Hindlimb muscle (tissue), 1 donor: ENCODE results near the gene AP3D1. TPM values are rescaled to one million over a fixed set of nuclear protein-coding genes. Genes with fewer than 3 reads are reported as not detected.
A peak's percentile ranks its signal among the peaks of the same experiment; 100 is the strongest.
"Not testable (repeated sequence)": the region's sequence is repeated elsewhere in the genome, so short reads cannot be mapped to it uniquely, and the experiment has no call there.

ENCODE experiments used
- DNase-seq: peaks from one replicate; pipeline ENCODE4 v3.0.0-alpha.2; 2013
- polyA plus RNA-seq: library from polyadenylated mRNA; unstranded; fragments of 120-200 nt; gene quantifications from one replicate; pipeline ENCODE4 v1.2.1, GENCODE V29; 2013; ENCODE audit not compliant: insufficient read length

The AP3D1 gene
- polyA plus RNA-seq, 1 donor, result 66.5 TPM

DNA sequence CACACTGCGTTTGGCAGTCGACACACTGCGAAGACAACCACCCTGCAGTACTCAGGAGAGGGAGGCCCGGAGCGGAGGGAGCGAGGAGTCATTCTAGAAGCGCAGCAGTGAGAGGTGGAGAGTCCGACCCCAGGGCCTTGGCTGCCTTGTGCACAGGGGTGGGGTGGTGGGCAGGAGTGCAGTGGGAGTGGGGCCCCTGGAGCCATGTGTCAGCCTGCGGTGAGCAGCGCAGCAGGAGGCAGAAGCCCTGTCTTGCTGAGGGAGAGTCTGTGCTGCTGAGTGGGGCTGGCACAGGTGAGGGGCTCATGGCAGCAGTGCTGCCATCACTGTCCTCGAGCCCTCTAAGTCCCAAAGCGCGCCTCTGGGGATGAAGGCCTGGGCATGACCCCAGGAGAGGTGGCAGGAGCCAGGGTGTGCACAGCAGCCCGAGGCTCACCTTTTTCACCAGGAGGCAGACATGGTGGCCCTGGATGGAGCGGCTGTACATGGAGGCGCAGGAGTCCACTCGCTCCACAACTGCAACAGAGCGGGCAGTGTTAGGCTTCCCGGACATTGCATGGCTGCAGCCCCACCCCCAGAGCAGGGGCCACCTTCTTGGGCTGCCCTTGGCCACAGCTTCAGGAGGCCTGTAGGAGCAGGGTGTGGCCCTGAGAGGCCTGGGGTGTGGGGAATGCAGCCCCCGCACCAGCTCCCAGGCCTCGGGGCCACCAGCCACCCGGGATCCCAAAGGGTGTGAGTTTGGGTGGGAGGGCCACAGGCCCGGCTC, 42.9 kb downstream of the AP3D1 start:
- DNase-seq, result no peak

DNA sequence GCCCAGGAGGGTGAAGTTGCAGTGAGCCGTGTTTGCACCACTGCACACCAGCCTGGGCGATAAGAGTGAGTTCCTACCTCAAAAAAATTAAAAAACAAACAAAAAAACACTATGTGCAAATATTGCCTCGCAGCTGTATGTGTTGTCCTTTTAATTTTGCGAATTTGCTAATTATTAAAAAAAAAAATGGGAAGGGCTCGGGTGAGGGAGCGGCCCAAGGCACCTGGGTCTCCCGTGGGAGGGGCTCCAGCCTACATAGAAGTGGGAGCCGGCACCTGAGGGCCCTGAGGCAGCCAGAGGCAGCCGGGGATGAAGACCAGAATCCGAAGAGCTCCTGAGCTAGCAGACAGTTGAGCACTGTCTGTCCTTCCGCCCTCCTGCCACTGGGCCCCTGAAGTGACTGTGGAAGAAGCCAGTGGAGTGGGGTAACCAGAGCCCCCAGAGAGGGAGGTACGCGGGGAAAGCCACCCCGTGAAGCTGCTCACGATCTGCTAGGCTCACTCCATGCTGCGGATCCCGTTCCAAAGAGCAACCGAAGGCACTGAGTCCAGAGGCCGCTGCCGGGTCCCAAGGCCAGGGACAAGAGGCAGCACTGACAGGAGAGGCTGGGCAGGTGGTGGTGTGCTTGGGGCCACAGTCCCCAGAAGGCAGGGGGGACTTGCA, 48.2 kb downstream of the AP3D1 start:
- DNase-seq, result no peak

DNA sequence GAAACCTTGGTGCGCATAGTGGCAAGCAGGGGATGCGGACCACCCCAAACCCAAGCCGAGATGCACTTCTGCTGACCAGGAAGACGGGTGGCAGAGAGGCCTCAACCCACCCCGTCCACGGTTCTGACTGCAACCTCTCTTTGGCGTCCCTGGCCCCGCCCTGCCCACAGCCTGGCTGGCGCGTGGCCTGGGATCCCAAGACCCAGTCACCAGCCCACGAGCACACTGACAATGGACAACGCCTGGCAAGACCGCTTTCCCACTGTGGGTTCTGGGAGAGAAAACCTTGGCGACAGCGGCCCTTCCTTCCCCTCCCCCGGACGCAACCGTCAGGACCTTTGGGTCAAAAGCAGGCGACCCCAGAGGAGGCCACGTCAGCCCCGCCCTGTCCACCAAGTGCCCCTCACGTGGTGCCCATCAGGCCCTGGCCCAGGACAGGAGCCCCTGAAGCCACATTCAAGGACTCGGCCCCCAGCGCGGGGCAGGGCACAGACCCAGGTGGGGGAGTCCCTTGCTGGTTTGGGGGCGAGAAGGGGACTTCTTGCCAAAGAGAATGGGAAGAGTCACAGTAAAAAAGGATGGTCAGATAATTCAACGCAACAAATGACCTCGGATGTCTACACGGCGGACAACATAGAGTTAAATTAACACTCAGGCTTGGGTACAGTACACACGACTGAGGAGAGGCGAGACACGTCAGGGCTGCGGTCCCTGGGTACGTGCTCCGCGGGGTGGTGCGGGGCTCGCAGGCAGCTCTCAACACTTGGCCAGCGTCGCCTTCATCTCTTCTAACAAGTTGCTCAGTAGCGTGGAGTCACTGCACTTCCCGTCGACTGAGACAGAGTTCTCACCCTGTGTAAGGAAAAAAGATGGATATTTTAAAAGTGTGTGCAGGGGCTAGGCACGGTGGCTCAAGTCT, 49.7 kb downstream of the AP3D1 start:
- DNase-seq, result no peak

DNA sequence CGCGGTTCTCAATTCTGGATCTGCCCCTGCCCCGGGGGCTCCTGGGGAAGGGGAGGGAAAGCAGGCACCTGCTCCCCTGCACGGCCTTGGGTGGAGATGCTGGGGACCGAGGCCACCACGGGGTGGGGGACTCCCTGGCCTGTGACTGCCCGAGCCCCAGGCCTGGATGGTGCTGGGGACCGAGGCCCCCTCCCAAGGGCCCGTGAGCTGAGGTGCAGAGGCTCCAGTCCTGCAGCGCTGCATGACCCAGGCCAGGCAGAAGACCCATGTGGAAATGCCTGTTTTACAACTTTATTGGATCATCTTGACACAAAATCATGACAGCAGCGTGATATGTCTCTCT, 50.7 kb downstream of the AP3D1 start:
- DNase-seq, result no peak

DNA sequence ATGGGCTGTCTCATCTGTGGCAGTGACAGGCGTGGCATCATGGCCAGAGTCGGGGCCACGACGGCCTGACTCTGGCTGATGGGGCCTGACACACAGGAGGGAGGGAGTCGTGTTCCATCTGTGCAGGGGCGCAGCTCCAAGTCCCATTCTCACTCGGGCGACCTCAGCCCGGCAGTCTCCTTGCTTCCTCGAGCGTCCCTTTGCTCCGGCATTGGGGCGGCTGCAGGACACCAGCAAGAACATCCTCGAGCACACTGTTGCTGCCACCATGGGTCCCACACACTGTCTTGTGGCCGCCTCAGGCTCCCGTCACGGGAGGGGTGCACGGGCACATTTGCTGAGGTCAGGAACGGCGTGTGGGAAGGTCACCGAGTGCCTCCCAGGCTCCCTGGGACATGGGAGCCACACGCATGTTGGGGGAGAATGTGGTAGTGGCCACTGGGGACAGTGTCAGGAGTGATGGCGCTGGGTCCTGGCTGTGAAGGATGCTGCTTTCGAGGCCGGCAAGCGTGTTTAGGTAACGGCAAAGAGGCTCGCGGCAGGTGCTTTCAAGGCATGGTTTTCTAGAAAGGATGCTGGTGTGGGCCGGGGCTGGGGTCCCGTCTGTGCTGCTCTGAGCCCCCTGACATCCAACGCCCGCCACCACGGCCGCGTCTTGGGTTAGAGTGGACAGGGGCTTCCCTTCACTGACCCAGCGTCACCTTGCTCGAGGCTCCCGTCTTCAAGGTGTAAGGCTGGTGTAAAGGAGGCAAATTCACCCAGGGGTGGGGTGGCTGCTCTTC, 51.2 kb downstream of the AP3D1 start:
- DNase-seq, result no peak

DNA sequence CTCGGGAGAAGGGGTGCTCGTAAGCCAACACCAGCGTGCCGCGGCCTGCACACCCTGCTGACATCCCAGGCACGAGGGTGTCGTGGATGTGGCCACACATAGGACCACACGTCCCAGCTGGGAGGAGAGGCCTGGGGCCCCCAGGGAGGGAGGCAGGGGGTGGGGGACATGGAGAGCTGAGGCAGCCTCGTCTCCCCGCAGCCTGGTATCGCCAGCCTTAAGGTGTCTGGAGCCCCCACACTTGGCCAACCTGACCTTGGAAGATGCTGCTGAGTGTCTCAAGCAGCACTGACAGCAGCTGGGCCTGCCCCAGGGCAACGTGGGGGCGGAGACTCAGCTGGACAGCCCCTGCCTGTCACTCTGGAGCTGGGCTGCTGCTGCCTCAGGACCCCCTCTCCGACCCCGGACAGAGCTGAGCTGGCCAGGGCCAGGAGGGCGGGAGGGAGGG, 52.3 kb downstream of the AP3D1 start:
- no peak for DNase-seq

DNA sequence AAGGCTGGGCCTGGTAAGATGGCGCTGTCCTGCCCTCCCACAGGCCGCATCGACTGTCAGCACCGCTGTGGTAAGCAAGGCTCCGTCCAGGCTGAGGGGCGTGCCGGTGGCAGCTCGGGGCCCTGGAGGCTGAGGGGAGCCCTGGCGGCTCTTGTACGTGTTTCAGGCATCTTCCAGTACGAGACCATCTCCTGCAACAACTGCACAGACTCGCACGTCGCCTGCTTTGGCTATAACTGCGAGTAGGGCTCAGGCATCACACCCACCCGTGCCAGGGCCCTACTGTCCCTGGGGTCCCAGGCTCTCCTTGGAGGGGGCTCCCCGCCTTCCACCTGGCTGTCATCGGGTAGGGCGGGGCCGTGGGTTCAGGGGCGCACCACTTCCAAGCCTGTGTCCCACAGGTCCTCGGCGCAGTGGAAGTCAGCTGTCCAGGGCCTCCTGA, 53.5 kb downstream of the AP3D1 start:
- no peak for DNase-seq

DNA sequence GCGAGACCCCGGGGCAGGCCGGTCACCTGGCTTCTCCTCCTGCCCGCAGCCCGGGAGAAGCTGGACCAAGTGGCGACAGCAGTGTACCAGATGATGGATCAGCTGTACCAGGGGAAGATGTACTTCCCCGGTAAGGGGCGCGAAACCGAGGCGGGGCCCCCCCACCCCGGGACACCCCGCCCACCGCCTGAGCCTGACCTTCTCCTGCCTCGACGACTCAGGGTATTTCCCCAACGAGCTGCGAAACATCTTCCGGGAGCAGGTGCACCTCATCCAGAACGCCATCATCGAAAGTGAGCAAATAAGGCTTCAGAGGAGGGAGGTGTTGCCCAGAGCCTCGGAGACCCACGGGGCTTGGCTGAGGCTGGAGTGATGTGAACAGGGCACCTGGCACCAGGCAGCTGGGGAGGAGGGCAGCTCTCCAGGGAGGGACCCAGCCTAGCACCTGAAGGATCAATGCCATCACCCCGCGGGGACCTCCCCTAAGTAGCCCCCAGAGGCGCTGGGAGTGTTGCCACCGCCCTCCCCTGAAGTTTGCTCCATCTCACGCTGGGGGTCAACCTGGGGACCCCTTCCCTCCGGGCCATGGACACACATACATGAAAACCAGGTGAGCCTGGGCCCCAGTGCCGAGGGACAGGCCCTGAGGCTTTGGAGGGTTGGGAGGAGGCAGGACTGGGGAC, 54.0 kb downstream of the AP3D1 start:
- DNase-seq, result no peak

DNA sequence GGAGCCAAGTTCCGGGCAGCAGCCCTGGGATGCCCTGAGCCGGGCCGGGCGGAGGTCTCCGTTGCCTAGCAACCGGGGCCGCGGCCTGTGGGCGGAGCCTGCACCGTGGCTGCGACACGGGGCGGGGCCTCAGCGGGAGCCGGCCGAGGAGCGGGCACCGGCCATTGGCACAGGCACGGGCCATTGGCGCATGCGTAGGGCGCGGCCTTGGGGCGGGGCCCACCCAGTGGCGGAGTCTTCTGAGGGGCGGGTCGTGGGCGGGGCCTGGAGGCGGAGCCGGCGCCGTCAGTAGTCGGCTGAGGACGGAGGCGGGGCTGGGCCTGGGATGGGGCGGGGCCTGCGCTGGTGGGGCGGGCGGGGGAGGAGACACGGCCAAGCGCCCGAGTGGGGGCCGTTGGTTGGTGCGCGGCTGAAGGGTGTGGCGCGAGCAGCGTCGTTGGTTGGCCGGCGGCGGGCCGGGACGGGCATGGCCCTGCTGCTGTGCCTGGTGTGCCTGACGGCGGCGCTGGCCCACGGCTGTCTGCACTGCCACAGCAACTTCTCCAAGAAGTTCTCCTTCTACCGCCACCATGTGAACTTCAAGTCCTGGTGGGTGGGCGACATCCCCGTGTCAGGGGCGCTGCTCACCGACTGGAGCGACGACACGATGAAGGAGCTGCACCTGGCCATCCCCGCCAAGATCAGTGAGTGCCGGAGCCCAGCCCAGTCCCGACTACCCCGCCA, 54.7 kb downstream of the AP3D1 start, which contains the start of gene IZUMO4:
TSS of gene IZUMO4 (plus strand) at position 436 of the 723 bp plus-strand sequence. CDS start at position 467, 31 bp downstream.
- DNase-seq, result peak; percentile 97

DNA sequence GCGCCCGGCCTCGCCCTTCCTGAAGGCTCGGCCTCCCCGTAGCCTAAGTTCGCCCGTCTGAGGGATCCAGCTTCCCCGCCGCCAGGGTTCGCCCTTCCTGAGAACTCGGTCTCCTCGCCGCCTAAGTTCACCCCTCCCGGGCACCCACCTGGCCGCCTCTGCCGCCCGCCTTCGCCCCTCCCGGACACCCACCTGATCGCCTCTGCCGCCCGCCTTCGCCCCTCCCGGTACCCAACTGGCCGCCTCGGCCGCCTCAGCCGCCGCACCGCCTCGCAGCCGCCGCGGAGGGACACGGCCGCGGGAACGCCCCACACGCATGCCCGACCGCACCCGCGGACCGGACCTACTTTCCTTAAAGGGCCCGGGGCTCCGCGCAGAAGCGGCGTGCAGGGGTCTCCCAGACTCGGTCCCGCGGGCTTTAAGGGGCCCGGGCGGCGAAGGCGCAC, 55.3 kb downstream of the AP3D1 start, which contains the start of gene MOB3A:
TSS of gene MOB3A (minus strand) at position 293 of the 446 bp plus-strand sequence. CDS start 17,766 bp downstream, outside the sequence.
- DNase-seq, result peak; percentile 94

DNA sequence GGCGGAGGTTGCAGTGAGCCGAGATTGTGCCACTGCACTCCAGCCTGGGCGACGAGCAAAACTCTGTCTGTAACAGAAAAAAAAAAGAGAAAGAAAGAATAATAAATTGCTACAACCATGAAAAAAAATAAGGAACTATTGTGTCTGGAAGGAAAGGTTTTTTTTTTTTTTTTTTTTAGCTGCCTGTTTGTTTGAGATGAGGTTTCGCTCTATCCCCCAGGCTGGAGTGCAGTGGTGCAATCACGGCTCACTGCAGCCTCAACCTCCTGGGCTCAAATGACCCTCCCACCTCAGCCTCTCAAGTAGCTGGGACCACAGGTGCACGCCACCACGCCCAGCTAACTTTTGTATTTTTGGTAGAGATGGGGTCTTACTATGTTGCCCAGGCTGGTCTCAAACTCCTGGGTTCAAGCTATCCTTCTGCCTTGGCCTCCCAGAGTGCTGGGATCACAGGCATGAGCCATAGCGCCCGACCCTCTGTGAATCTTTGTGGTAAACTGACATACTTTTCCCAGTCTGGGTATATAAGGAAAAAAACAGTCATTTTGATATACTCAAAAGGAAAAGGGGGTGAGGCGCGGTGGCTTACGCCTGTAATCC, 59.3 kb downstream of the AP3D1 start:
- DNase-seq, result not testable (repeated sequence)

DNA sequence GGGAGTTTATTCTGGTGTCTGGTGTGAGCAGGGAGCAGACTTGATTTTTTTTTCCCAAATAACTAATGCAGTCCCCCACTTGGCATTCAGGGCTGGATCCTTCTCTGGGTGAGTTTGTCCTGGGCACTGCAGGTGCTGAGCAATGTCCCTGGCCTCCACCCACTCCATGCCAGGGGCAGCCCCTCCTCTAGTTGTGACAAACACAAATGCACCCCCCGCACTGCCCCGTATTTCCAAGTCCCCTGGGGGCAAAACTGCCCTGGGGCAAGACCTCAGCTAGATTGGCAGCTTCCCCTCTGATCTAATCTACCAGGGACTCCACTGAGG, 61.7 kb downstream of the AP3D1 start:
- DNase-seq, result no peak

DNA sequence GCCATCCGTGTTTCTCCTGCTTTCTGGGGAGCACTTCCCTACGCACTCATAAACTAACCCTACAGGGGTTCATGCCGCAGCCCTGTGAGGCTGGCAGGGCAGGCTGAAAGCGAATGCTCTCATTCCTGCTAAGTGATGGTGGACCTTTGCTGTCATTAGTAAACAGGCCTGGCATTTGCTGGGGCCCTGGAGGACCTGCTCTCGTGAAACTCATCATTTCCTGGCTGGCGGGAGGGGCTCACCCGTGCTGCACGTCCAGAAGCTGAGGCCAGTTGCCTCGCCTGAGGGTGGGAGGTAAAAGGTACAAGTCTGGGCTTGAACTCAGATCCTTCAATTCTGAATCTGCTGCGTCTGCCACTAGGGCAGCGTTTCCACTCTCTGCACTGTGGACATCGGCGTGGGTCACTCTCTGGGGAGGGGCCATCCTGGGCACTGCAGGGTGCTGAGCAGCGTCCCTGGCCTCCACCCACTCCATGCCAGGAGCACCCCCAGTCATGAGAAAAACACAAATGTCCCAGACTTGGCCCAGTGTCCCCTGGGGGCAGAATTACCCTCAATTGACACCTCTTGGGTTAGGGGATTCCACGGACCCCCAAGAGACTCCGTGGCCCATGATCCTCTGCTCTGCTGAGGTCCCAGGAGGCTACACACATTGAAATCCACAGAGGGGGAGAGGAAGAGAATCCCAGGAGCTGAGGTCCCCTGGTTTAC, 62.2 kb downstream of the AP3D1 start:
- no peak for DNase-seq

DNA sequence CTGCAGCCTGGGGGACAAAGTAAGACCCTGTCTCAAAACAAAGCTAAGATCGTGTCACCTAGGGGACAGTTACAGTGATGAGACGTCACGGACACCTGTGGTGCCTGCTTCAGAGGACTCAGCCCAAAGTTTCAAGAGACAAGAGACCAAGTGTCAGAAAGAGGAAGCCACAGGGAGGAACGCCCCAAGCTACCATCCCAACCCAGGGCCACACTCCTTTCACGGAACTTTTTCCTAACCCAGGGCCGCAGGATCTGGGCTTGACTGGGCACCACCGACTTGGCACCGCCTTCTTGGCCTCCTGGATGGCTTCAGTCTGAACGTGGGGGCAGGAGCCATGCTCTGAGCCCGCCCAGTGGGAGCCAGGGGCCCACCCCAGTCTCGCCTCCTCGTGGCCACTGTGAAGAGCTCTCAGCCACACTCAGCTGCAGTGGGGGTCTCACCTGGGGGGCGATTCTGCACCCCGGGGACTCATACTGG, 63.7 kb downstream of the AP3D1 start:
- no peak for DNase-seq

DNA sequence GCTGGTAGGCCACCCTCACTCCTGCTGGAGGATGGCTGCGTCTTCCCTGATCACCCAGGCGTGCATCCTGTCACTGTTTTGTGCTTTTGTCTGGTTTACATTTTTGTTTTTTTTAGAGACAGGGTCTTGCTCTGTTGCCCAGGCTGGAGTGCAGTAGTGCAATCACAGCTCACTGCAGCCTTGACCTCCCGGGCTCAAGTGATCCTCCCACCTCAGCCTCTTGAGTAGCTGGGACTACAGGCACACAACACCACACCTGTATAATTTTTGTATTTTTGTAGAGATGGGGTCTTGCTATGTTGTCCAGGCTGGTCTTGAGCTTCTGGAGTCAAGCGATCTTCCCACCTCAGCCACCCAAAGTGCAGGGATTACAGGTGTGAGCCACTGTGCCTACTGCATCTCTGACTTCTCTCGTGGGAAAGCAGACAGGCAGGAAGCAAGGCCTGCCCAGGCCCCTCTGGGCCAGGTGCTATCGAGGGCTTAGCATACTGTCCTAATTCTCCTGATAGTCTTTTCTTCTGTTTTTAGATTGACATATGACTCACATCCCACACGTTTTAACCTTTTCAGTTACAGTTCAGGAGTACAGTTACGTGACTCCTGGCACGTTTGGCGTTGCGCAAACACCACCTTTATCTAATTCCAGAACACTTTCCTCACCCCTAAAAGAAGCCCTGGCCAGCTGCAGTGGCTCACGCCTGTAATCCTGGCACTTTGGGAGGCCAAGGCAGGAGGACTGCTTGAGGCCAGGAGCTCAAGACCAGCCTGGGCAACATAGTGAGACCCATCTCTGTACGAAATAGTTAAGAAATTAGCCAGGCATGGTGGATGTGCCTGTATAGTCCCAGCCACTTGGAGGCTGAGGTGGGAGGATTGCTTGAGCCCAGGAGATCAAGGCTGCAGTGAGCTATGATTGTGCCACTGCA, 64.4 kb downstream of the AP3D1 start:
- not testable (repeated sequence) for DNase-seq

DNA sequence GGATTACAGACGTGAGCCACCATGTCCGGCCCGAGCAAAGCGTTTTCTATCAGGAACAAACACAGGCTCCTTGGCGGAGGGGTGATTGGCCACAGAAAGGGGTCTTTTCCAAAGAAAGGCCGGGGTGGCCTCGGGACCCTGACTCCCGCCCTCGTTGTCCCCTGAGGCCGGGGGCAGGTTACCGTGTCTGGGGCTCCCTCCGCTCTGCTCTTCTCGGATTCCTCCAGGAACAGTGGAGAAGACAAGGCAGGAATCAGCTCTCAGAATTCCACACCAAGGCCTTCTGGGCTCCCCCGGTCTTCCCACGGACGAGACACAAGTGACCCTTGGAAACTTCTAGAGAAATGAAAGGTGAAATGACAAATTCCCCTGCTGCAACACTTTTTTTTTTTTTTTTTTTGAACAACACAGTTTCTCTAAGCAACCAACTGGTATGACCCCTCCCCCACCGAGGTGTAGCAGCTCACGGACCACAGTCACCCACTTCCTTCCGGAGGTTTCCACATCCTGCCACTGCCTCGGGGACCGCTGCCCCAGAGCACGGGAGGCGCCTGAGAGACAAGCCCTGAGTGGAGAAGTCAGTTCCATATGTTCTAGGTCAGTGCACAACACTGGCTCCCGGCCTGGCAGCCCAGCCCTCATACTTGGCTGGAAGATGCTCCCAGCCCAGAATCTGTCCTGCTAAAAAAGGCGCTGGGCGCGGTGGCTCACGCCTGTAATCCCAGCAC, 66.2 kb downstream of the AP3D1 start:
- no peak for DNase-seq

DNA sequence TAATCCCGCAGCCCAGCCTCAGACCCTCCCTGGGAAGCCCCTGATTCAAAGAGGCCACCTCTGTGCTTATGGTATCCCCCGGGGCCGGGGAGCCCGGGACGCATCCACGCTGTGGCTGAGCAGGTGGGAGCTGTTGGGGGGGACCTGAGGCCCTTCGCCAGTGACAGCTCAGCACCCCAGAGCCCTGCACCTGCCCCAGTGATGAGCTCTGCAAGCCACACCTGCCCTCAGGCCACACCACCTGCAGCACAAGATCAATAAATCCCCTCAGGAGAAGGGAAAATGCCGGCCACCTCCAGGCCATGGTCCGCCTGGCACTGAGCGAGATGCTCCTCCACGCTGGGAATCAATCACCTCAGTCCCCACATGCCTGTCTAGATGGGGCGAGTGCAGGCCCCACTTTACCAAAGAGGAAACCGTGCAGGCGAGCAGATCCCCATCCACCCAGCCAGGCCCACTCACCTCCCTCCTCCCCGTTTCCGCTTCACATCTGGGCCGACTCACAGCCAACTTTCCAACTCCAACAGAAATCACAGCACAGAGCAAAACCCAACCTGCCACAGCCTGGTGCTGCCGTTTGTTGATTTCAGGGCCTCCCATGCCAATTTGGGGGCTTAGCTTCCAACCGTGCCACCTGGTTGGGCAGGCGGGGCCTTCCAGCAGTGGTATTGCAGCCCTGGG, 68.1 kb downstream of the AP3D1 start:
- peak; percentile 71 for DNase-seq
